Mesodermal cell (in vitro differentiated cells): ENCODE results near the gene KCNIP2.

ENCODE experiments used
- H3K27ac ChIP-seq: 2 replicates; pipeline ENCODE4 v1.7.0; 2013; ENCODE audit warnings: mild to moderate bottlenecking, low read depth, low read length, moderate library complexity; ENCODE audit not compliant: severe bottlenecking
- H3K36me3 ChIP-seq: 2 replicates; pipeline ENCODE4 v1.7.1; 2013; ENCODE audit warnings: mild to moderate bottlenecking, low read length, moderate library complexity; ENCODE audit not compliant: control insufficient read depth, insufficient read depth
- H3K4me1 ChIP-seq: one replicate; pipeline ENCODE4 v1.7.1; 2013; ENCODE audit warnings: mild to moderate bottlenecking, low read length; ENCODE audit not compliant: insufficient read depth, control insufficient read depth, poor library complexity, severe bottlenecking
- H3K4me3 ChIP-seq: 2 replicates; pipeline ENCODE4 v1.7.0; 2013; ENCODE audit warnings: low read length, control low read depth, mild to moderate bottlenecking; ENCODE audit not compliant: insufficient read depth, poor library complexity, severe bottlenecking; ENCODE audit errors: extremely low read depth
- H3K9me3 ChIP-seq: 2 replicates; pipeline ENCODE4 v1.7.1; 2013; ENCODE audit warnings: mild to moderate bottlenecking, low read length, moderate library complexity; ENCODE audit not compliant: control insufficient read depth
- WGBS, 2 experiments: methylation state at CpG; one replicate each; pipeline ENCODE4 v1.1.5; 2013; ENCODE audit warnings: missing lambda C conversion rate in 2 of 2; ENCODE audit not compliant: insufficient coverage in 2 of 2; 5-methylcytosine and 5-hydroxymethylcytosine counted together

The KCNIP2 gene

GRCh38 chr10:101837748-101838147 is 5.9 kb downstream of the KCNIP2 start:
- no peak overlapping the region for H3K27ac ChIP-seq
- 86 to 100% methylated on average over 1 to 2 of the region's 2 CpGs for WGBS, 2 experiments
- no peaks in the 10 kb centered on the region for H3K9me3 ChIP-seq
- no peak overlapping the region for H3K4me3 ChIP-seq
- H3K36me3 ChIP-seq: no peaks in the 10 kb centered on the region
- peaks cover 10% of the 10 kb centered on the region for H3K4me1 ChIP-seq

- Histone ChIP-seq H3K4me3 (no peak overlapping the region), H3K9me3 (no peaks in the 10 kb centered on the region), H3K36me3 (no peaks in the 10 kb centered on the region), H3K27ac (no peak overlapping the region), H3K4me1 (peaks cover 7% of the 10 kb centered on the region)
- WGBS, 2 experiments: 82% methylated on average over 3 of the region's 4 CpGs; no CpG with 5 or more reads in 1 of the 2 experiments
Observed at GRCh38 chr10:101835362-101835761, 8.2 kb downstream of the KCNIP2 start.

- Histone ChIP-seq H3K36me3 (no peaks in the 10 kb centered on the region), H3K9me3 (no peaks in the 10 kb centered on the region), H3K27ac (no peak overlapping the region), H3K4me1 (peaks cover 4% of the 10 kb centered on the region), H3K4me3 (no peak overlapping the region)
- WGBS, 2 experiments: 75% methylated on average over 7 of the region's 8 CpGs; no CpG with 5 or more reads in 1 of the 2 experiments
Observed at GRCh38 chr10:101834341-101834740, 9.3 kb downstream of the KCNIP2 start.

GRCh38 chr10:101833466-101833865 is 10.1 kb downstream of the KCNIP2 start:
- no peaks in the 10 kb centered on the region for H3K36me3 ChIP-seq
- no peak overlapping the region for H3K4me3 ChIP-seq
- 100% methylated on average over 1 of the region's 1 CpG; no CpG with 5 or more reads in 1 of the 2 experiments for WGBS, 2 experiments
- no peaks in the 10 kb centered on the region for H3K9me3 ChIP-seq
- no peak overlapping the region for H3K27ac ChIP-seq
- H3K4me1 ChIP-seq: peaks cover 4% of the 10 kb centered on the region

GRCh38 chr10:101832325-101832771 is 11.3 kb downstream of the KCNIP2 start:
- Histone ChIP-seq H3K9me3 (no peaks in the 10 kb centered on the region), H3K4me1 (peaks cover 4% of the 10 kb centered on the region), H3K36me3 (no peaks in the 10 kb centered on the region), H3K27ac (no peak overlapping the region), H3K4me3 (no peak overlapping the region)
- 91 to 98% methylated on average over 4 of the region's 4 CpGs for WGBS, 2 experiments

DNA sequence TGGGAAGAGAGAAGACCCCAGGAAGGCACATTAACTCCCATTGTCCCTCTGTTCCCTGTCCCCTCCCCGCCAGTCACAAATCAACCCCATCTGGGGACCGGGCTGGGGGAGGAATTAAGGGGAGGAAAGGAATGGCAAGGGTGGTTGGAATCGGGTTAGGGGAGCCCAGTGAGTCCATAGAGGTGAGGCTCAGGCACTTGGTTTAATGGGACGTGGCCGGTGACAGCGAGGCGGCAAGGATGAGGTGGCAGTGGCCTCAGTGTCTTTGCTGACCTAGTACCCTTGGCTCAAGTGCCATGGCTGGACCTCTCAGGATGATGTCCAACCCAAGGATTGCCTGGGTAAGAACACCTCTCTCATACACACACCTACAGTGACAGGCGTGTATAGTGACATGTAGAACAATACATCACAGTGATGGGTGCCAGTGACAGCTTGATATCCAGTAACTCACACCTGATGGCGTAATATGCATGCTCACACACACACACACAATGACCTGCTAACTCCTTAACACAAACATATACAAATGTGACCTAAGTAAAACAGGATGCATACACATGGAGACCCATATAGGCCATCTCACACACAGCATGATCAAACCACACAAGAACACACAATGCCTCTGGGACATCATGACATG is 12.3 kb downstream of the KCNIP2 start:
- H3K4me1 ChIP-seq: peaks cover 11% of the 10 kb centered on the region
- H3K4me3 ChIP-seq: peak overlapping the region; percentile 32

DNA sequence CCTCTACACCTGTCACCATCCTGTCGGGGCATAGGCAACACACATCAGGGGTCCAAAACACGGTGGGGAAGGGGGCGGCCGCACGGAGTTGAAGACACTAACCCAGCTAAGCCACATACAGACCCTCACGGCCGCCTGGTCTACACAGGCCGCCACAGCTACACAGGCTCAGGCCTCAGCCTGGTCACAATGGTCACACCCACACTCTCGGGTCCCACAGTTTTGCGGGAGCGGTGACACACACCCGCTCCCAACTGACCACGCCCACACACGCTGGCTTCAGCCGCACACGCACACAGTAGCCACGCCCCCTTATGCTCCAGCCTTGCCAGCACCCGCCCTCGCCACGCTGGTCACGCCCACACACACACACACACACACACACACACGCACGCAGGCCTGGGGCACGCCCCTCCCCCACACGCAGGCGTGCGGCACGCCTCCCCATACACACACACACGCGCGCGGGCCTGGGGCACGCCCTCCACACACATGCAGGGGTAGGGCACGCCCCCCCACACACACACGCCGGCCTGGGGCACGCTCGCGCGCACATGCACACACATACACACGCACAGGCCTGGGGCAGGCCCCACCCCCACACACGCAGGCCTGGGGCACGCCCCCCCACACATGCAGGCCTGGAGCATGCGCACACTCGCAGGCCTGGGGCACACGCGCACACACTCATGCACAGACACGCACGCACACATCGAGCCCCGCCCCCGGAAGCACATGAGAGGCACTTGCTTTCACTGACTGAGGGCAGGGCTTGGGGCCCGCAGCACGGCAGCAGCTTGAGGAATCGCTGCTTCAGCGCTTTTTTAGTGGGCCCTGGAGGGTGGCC is 13.1 kb downstream of the KCNIP2 start:
- peak overlapping the region; percentile 32 for H3K4me3 ChIP-seq
- 7 to 14% methylated on average over 24 to 27 of the region's 56 CpGs for WGBS, 2 experiments
- peaks cover 18% of the 10 kb centered on the region for H3K4me1 ChIP-seq
- H3K9me3 ChIP-seq: no peaks in the 10 kb centered on the region
- H3K27ac ChIP-seq: peak overlapping the region; percentile 80
- H3K36me3 ChIP-seq: no peaks in the 10 kb centered on the region

More for the DNA sequence above, 12.3 kb downstream of the KCNIP2 start:
- no peaks in the 10 kb centered on the region for H3K36me3 ChIP-seq
- WGBS, 2 experiments: 69 to 90% methylated on average over 2 to 6 of the region's 9 CpGs
- H3K27ac ChIP-seq: no peak overlapping the region
- H3K9me3 ChIP-seq: no peaks in the 10 kb centered on the region

DNA sequence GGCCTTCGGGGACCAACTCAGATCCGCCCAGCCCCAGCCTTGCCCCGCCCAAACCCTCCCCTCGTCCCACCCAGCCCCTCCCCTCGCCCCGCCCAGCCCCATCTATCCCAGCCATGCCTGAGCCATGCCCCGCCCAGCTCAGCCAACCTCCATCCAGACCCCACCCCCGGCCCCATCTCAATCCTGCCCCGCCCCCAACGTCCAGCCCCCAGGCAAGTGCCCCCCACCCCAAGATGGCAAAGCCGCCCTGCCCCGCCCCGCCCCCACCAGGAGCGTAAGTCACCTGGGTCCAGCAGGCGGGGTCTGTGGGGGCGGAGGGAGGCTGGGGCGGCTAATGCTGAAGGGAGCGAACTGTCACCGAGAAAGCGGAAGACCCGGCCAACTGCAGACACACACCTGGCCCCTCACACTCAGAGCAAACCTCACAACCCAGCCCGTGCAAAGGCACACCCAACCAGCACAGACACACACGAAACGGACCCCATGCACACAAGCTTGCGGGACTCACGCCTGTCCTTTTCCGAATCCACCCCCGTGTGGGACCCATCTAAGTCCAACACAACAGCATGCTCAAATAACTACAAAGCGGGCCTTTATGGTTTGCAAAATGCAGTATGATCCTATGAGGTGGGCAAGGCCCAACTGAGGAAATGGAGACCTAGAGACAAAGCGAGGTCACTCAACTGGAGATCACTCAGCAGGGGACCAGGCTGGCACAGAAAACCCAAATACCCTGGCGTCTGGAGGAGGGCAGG is 13.9 kb downstream of the KCNIP2 start:
- H3K9me3 ChIP-seq: no peaks in the 10 kb centered on the region

DNA sequence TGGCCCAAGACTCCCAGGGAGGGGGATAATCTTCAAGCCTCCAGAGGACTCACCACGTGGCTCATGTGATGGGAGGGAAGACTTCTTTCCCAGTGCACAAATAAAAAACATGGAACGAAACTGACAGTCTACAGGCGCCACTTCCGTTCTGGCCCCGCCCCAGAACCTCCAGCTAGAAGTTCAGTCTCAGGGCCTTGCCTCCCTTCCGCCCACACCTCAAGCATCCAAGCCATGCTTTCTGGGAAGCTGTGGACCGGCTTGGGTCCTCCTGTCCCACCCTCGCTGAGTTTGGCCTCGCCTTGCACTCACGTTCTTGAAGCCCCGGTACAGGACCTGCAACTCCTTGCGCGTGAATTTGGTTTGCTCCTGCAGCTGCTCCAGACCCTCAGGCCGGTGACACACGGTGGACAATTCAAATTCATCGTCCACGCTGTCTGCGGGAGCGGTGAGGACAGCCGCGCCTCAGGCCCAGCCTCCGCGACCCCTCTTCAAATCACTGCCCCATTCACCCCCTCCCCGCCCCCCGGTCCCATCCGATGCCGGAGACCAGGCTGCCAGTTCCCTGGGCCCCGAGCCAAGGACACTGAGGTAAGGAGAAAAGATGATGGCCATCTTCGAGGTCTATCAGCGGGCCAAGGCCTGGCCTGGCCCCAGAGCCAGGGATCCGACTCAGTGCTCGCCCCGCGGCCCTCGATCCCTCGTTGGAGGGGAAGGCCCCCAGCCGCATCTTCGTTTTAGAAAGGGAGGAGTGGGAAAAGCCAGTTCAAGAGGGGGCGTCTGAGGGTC is 14.6 kb downstream of the KCNIP2 start:
- Histone ChIP-seq H3K4me3 (peak overlapping the region; percentile 3), H3K27ac (no peak overlapping the region), H3K9me3 (no peaks in the 10 kb centered on the region), H3K36me3 (no peaks in the 10 kb centered on the region), H3K4me1 (peaks cover 24% of the 10 kb centered on the region)
- WGBS, 2 experiments: 72 to 82% methylated on average over 32 to 34 of the region's 39 CpGs

More for the DNA sequence above, 13.9 kb downstream of the KCNIP2 start:
- Histone ChIP-seq H3K27ac (no peak overlapping the region), H3K36me3 (no peaks in the 10 kb centered on the region), H3K4me1 (peaks cover 24% of the 10 kb centered on the region), H3K4me3 (peak overlapping the region; percentile 32)
- 26% methylated on average over 12 to 14 of the region's 31 CpGs for WGBS, 2 experiments
